NCI-H446 (cell line): ENCODE results near the gene DYTN.

ENCODE experiments used
- DNase-seq, 2 experiments: peaks; one replicate each; lab custom pipeline; 2025; lab: John Stamatoyannopoulos, UW

DYTN gene

GRCh38 chr2:206611736-206612135 is 106.5 kb downstream of the DYTN start:
- DNase-seq = no peak

GRCh38 chr2:206611191-206611590 is 107.0 kb downstream of the DYTN start:
- DNase-seq = no peak

- no peak for DNase-seq
These were observed 107.7 kb downstream of the DYTN start for GRCh38 chr2:206610451-206610850.

- no peak for DNase-seq
These were observed 115.0 kb downstream of the DYTN start for GRCh38 chr2:206603243-206603642.
